Neutrophil (primary cell): ENCODE measurements around the gene DACH2.
"Not testable (repeated sequence)": the region's sequence is repeated elsewhere in the genome, so short reads cannot be mapped to it uniquely, and the experiment has no call there.

Experiments used
- H3K27ac ChIP-seq: fragments of 200-600 bp; sonication (generic); 2 replicates; pipeline ENCODE4 v1.5.1; 2016; ENCODE audit warnings: mild to moderate bottlenecking, moderate library complexity
- H3K27me3 ChIP-seq: fragments of 200-600 bp; sonication (generic); 2 replicates; pipeline ENCODE4 v1.6.0; 2016; ENCODE audit warnings: mild to moderate bottlenecking
- H3K36me3 ChIP-seq: fragments of 200-600 bp; sonication (generic); 2 replicates; pipeline ENCODE4 v1.5.1; 2017
- H3K4me1 ChIP-seq, 2 experiments: fragments of 200-600 bp in 1 of 2; sonication (generic) in 1 of 2; 1 replicate in 1 of 2; 2 replicates in 1 of 2; pipeline versions ENCODE4 v1.5.1 to v1.6.1; 2013 to 2016; ENCODE audit warnings: low read depth in 1 of 2, low read length in 1 of 2, mild to moderate bottlenecking in 1 of 2, moderate library complexity in 1 of 2; ENCODE audit not compliant: control insufficient read depth in 1 of 2, insufficient read depth in 1 of 2
- H3K4me3 ChIP-seq, 2 experiments: fragments of 200-600 bp in 1 of 2; sonication (generic) in 1 of 2; 1 replicate in 1 of 2; 2 replicates in 1 of 2; pipeline ENCODE4 v1.5.1; 2013 to 2016; ENCODE audit warnings: low read depth in 1 of 2, low read length in 1 of 2, mild to moderate bottlenecking in 1 of 2, moderate library complexity in 1 of 2
- H3K9me3 ChIP-seq: fragments of 200-600 bp; sonication (generic); 2 replicates; pipeline ENCODE4 v1.5.1; 2016
- TF ChIP-seq, protein P1 (sequence below): fragments of 200-600 bp; sonication (generic); IDR thresholded peaks from 2 replicates; pipeline ENCODE4 v1.5.1; 2016; ENCODE audit warnings: antibody characterized with exemption

The DACH2 gene

DNA sequence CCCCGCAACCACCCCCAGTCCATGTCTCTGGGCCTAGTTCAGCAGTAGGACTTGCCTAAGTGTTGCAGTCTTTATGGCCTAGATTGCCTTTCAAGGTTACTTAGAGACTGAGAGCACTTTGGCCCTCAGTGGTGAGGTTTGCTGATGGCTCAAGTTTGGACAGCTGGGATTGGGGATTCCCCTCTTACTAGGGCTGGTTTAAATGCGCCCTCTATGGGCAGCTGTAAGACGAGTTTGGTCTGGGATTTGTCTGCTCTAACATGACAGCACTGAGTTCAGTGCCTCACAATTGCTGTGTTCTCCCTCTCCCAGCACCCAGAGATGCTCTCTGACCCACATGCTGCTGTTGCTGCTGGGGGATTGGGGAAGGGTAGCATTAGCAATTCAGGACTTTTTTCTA, 23.1 kb downstream of the DACH2 start:
- no peaks in the 10 kb centered on the region for H3K36me3 ChIP-seq
- H3K4me3 ChIP-seq, result no peak overlapping the region
- no peaks in the 10 kb centered on the region for H3K9me3 ChIP-seq
- H3K27me3 ChIP-seq, result no peaks in the 10 kb centered on the region
- TF ChIP-seq, protein P1, sequence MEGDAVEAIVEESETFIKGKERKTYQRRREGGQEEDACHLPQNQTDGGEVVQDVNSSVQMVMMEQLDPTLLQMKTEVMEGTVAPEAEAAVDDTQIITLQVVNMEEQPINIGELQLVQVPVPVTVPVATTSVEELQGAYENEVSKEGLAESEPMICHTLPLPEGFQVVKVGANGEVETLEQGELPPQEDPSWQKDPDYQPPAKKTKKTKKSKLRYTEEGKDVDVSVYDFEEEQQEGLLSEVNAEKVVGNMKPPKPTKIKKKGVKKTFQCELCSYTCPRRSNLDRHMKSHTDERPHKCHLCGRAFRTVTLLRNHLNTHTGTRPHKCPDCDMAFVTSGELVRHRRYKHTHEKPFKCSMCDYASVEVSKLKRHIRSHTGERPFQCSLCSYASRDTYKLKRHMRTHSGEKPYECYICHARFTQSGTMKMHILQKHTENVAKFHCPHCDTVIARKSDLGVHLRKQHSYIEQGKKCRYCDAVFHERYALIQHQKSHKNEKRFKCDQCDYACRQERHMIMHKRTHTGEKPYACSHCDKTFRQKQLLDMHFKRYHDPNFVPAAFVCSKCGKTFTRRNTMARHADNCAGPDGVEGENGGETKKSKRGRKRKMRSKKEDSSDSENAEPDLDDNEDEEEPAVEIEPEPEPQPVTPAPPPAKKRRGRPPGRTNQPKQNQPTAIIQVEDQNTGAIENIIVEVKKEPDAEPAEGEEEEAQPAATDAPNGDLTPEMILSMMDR, result no peak
- H3K4me1 ChIP-seq, result no peaks in the 10 kb centered on the region
- H3K27ac ChIP-seq, result no peak overlapping the region

DNA sequence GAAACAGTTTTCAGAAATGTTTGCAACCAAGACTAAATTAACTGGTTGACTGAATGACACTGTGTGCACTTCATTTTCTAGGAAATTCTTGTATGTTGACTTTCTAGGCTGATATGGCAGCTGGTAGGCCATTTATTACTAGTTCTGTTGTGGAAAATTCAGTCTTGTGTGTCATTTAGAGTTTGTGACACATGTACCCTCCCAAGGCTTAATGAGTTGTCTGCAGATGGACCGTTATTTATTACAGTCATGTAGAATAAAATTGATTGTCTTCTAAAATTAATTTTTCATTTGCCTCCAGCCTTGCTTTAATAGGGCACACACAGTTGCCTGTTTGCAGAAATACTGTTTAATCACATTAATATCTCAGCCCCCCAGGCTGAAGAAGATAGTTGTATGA, 30.7 kb downstream of the DACH2 start:
- H3K9me3 ChIP-seq, result no peaks in the 10 kb centered on the region
- H3K4me3 ChIP-seq, result no peak overlapping the region
- no peak overlapping the region for H3K27ac ChIP-seq
- TF ChIP-seq, protein P1, result no peak
- H3K27me3 ChIP-seq, result no peaks in the 10 kb centered on the region
- no peaks in the 10 kb centered on the region for H3K36me3 ChIP-seq
- no peaks in the 10 kb centered on the region for H3K4me1 ChIP-seq

DNA sequence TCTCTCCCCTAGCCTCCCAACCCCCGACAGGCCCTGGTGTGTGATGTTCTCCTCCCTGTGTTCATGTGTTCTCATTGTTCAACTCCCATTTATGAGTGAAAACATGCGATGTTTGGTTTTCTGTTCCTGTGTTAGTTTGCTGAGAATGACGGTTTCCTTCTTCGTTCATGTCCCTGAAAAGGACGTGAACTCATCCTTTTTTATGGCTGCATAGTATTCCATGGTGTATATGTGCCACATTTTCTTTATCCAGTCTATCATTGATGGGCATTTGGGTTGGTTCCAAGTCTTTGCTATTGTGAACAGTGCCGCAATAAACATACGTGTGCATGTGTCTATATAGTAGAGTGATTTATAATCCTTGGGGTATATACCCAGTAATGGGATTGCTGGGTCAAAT, 33.1 kb downstream of the DACH2 start:
- H3K36me3 ChIP-seq, H3K27me3 ChIP-seq, H3K4me1 ChIP-seq, H3K4me3 ChIP-seq, H3K27ac ChIP-seq, H3K9me3 ChIP-seq: not testable (repeated sequence)

DNA sequence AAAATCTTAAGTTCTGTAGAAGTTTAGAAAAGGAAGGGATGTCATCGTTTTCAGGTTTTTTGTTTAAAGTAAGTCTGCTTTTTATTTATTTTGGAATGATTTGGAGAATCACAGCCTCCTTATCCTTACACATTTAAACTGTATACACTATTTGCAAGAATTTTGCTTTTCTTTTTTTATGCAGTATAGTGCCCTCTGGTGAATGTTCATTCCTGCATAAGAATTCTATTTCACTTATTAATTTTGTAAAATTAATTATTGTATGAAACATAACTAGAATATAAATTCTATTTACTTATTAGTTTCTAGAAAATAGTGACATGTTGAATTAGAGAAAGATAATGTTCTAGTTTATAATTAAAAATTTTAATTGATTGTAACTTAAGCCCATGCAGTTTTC, 44.6 kb downstream of the DACH2 start:
- Histone ChIP-seq H3K4me1 (no peaks in the 10 kb centered on the region), H3K9me3 (no peaks in the 10 kb centered on the region), H3K36me3 (no peaks in the 10 kb centered on the region), H3K4me3 (no peak overlapping the region), H3K27me3 (no peaks in the 10 kb centered on the region), H3K27ac (no peak overlapping the region)
- TF ChIP-seq, protein P1, result no peak

DNA sequence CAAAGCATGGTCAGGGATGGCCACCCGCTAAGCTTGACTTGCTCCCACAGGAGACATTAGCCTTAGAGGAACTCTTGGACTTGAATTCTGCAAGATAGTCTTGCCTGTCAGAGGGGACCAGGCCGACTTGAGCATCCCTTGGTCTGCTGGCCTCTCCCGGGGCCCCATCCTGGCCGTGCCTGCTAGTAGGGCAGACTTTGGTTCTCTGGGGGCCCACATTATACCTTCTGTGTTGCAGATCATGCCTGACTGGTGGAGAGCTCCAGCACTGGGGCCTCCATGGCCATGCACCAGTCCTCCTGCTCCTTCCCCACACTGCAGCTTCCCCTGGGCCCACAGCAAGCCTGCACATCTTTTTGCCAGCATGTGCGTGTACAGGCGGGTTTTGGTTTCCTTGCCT, 46.5 kb downstream of the DACH2 start:
- Histone ChIP-seq H3K27me3 (no peaks in the 10 kb centered on the region), H3K4me3 (no peak overlapping the region), H3K36me3 (no peaks in the 10 kb centered on the region), H3K27ac (no peak overlapping the region), H3K9me3 (no peaks in the 10 kb centered on the region), H3K4me1 (no peaks in the 10 kb centered on the region)
- TF ChIP-seq, protein P1, result no peak

DNA sequence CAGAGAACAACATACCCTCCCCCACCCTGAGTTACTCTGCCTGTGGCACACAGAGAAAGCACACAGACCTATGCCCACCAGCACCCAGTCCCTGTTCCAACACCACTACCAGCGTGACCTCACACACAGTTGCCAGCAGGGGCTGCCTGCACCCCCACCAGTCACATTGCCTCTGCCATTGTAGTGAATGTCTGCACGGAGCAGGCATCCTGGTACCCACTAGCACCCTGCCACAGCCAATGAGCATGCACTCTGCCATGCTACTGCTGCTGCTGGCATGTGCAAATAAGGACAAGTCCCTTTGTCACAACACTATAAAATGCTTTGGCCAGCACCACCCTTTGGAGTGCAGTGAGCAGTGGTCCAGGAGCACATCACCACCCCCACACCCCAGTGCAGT, 47.1 kb downstream of the DACH2 start:
- Histone ChIP-seq H3K36me3 (no peaks in the 10 kb centered on the region), H3K4me1 (no peaks in the 10 kb centered on the region), H3K9me3 (no peaks in the 10 kb centered on the region), H3K27ac (no peak overlapping the region), H3K27me3 (no peaks in the 10 kb centered on the region), H3K4me3 (no peak overlapping the region)
- TF ChIP-seq, protein P1, result no peak
